ENCODE data around the gene LPIN1. TPM values are rescaled to one million over a fixed set of nuclear protein-coding genes. Genes with fewer than 3 reads are reported as not detected.

The LPIN1 gene
- 18.8 TPM for total RNA-seq

- Histone ChIP-seq H3K36me3 (ENCODE audit: control insufficient read depth in 3 of 3, insufficient read depth in 3 of 3, low read length in 3 of 3) (no peaks in the 10 kb centered on the region), H3K9ac (ENCODE audit: low read depth in 1 of 3, low read length in 3 of 3) (peak within 1 kb of the TSS; percentile 88 to 95 (median 92)), H3K27ac (ENCODE audit: low read depth, low read length) (peak within 1 kb of the TSS; percentile 86), H3K4me3 (ENCODE audit: low read length in 3 of 3) (peak within 1 kb of the TSS; percentile 89 to 94 (median 92)), H3K27me3 (ENCODE audit: control insufficient read depth in 3 of 3, insufficient read depth in 3 of 3, low read length in 3 of 3) (no peaks in the 10 kb centered on the region), H3K9me3 (ENCODE audit: control insufficient read depth in 3 of 3, low read length in 3 of 3) (no peaks in the 10 kb centered on the region), H3K4me1 (ENCODE audit: control insufficient read depth in 3 of 3, insufficient read depth in 3 of 3, low read length in 3 of 3) (peaks cover 62 to 76% (median 65%) of the 10 kb centered on the region in 3 donors)
Measured at GRCh38 chr2:11746376-11746806, at the start of gene LPIN1. TSS of gene LPIN1 (plus strand) at chr2:11746632. CDS start at chr2:11765542, 18,910 bp downstream.

GRCh38 chr2:11696736-11697102 is 49.7 kb upstream of the LPIN1 start:
- no peaks in the 10 kb centered on the region for H3K36me3 ChIP-seq (ENCODE audit: control insufficient read depth in 3 of 3, insufficient read depth in 3 of 3, low read length in 3 of 3)
- H3K9ac ChIP-seq (ENCODE audit: low read depth in 1 of 3, low read length in 3 of 3): peak overlapping the region in 2 of 3 donors; percentile 57 to 79
- H3K4me1 ChIP-seq (ENCODE audit: control insufficient read depth in 3 of 3, insufficient read depth in 3 of 3, low read length in 3 of 3): peaks cover 32 to 54% (median 48%) of the 10 kb centered on the region in 3 donors
- H3K27ac ChIP-seq (ENCODE audit: low read depth, low read length): peak overlapping the region; percentile 89
- H3K27me3 ChIP-seq (ENCODE audit: control insufficient read depth in 3 of 3, insufficient read depth in 3 of 3, low read length in 3 of 3): no peaks in the 10 kb centered on the region
- peak overlapping the region in 1 of 3 donors; percentile 52 for H3K4me3 ChIP-seq (ENCODE audit: low read length in 3 of 3)
- no peaks in the 10 kb centered on the region for H3K9me3 ChIP-seq (ENCODE audit: control insufficient read depth in 3 of 3, low read length in 3 of 3)

GRCh38 chr2:11697103-11697871 is 49.1 kb upstream of the LPIN1 start:
- Histone ChIP-seq H3K27me3 (ENCODE audit: control insufficient read depth in 3 of 3, insufficient read depth in 3 of 3, low read length in 3 of 3) (no peaks in the 10 kb centered on the region), H3K4me3 (ENCODE audit: low read length in 3 of 3) (peak overlapping the region; percentile 28 to 68 (median 61)), H3K36me3 (ENCODE audit: control insufficient read depth in 3 of 3, insufficient read depth in 3 of 3, low read length in 3 of 3) (no peaks in the 10 kb centered on the region), H3K4me1 (ENCODE audit: control insufficient read depth in 3 of 3, insufficient read depth in 3 of 3, low read length in 3 of 3) (peaks cover 32 to 54% (median 48%) of the 10 kb centered on the region in 3 donors), H3K9me3 (ENCODE audit: control insufficient read depth in 3 of 3, low read length in 3 of 3) (no peaks in the 10 kb centered on the region), H3K27ac (ENCODE audit: low read depth, low read length) (peak overlapping the region; percentile 89), H3K9ac (ENCODE audit: low read depth in 1 of 3, low read length in 3 of 3) (peak overlapping the region; percentile 57 to 79 (median 67))

- Histone ChIP-seq H3K27ac (ENCODE audit: low read depth, low read length) (peak overlapping the region; percentile 89), H3K4me1 (ENCODE audit: control insufficient read depth in 3 of 3, insufficient read depth in 3 of 3, low read length in 3 of 3) (peaks cover 29 to 51% (median 45%) of the 10 kb centered on the region in 3 donors), H3K9me3 (ENCODE audit: control insufficient read depth in 3 of 3, low read length in 3 of 3) (no peaks in the 10 kb centered on the region), H3K9ac (ENCODE audit: low read depth in 1 of 3, low read length in 3 of 3) (peak overlapping the region; percentile 57 to 79 (median 67)), H3K36me3 (ENCODE audit: control insufficient read depth in 3 of 3, insufficient read depth in 3 of 3, low read length in 3 of 3) (no peaks in the 10 kb centered on the region), H3K27me3 (ENCODE audit: control insufficient read depth in 3 of 3, insufficient read depth in 3 of 3, low read length in 3 of 3) (no peaks in the 10 kb centered on the region), H3K4me3 (ENCODE audit: low read length in 3 of 3) (peak overlapping the region; percentile 49 to 68 (median 61))
Measured at GRCh38 chr2:11698009-11698922, 48.2 kb upstream of the LPIN1 start.

- Histone ChIP-seq H3K4me3 (ENCODE audit: low read length in 3 of 3) (no peak overlapping the region), H3K27me3 (ENCODE audit: control insufficient read depth in 3 of 3, insufficient read depth in 3 of 3, low read length in 3 of 3) (no peaks in the 10 kb centered on the region), H3K9ac (ENCODE audit: low read depth in 1 of 3, low read length in 3 of 3) (peak overlapping the region in 1 of 3 donors; percentile 54), H3K27ac (ENCODE audit: low read depth, low read length) (no peak overlapping the region), H3K36me3 (ENCODE audit: control insufficient read depth in 3 of 3, insufficient read depth in 3 of 3, low read length in 3 of 3) (no peaks in the 10 kb centered on the region), H3K4me1 (ENCODE audit: control insufficient read depth in 3 of 3, insufficient read depth in 3 of 3, low read length in 3 of 3) (peaks cover 28 to 48% (median 43%) of the 10 kb centered on the region in 3 donors), H3K9me3 (ENCODE audit: control insufficient read depth in 3 of 3, low read length in 3 of 3) (no peaks in the 10 kb centered on the region)
Measured at GRCh38 chr2:11699686-11700670, 46.5 kb upstream of the LPIN1 start.

GRCh38 chr2:11701206-11701605 is 45.2 kb upstream of the LPIN1 start:
- peak overlapping the region in 1 of 3 donors; percentile 54 for H3K9ac ChIP-seq (ENCODE audit: low read depth in 1 of 3, low read length in 3 of 3)
- no peaks in the 10 kb centered on the region for H3K9me3 ChIP-seq (ENCODE audit: control insufficient read depth in 3 of 3, low read length in 3 of 3)
- no peak overlapping the region for H3K27ac ChIP-seq (ENCODE audit: low read depth, low read length)
- no peak overlapping the region for H3K4me3 ChIP-seq (ENCODE audit: low read length in 3 of 3)
- H3K36me3 ChIP-seq (ENCODE audit: control insufficient read depth in 3 of 3, insufficient read depth in 3 of 3, low read length in 3 of 3): no peaks in the 10 kb centered on the region
- H3K27me3 ChIP-seq (ENCODE audit: control insufficient read depth in 3 of 3, insufficient read depth in 3 of 3, low read length in 3 of 3): no peaks in the 10 kb centered on the region
- H3K4me1 ChIP-seq (ENCODE audit: control insufficient read depth in 3 of 3, insufficient read depth in 3 of 3, low read length in 3 of 3): peaks cover 28 to 46% (median 41%) of the 10 kb centered on the region in 3 donors

- Histone ChIP-seq H3K4me1 (ENCODE audit: control insufficient read depth in 3 of 3, insufficient read depth in 3 of 3, low read length in 3 of 3) (peaks cover 22 to 40% (median 35%) of the 10 kb centered on the region in 3 donors), H3K4me3 (ENCODE audit: low read length in 3 of 3) (no peak overlapping the region), H3K36me3 (ENCODE audit: control insufficient read depth in 3 of 3, insufficient read depth in 3 of 3, low read length in 3 of 3) (no peaks in the 10 kb centered on the region), H3K27ac (ENCODE audit: low read depth, low read length) (no peak overlapping the region), H3K9ac (ENCODE audit: low read depth in 1 of 3, low read length in 3 of 3) (no peak overlapping the region), H3K27me3 (ENCODE audit: control insufficient read depth in 3 of 3, insufficient read depth in 3 of 3, low read length in 3 of 3) (no peaks in the 10 kb centered on the region), H3K9me3 (ENCODE audit: control insufficient read depth in 3 of 3, low read length in 3 of 3) (no peaks in the 10 kb centered on the region)
Measured at GRCh38 chr2:11701751-11702301, 44.6 kb upstream of the LPIN1 start.

- Histone ChIP-seq H3K4me3 (ENCODE audit: low read length in 3 of 3) (no peak overlapping the region), H3K27ac (ENCODE audit: low read depth, low read length) (no peak overlapping the region), H3K9me3 (ENCODE audit: control insufficient read depth in 3 of 3, low read length in 3 of 3) (no peaks in the 10 kb centered on the region), H3K27me3 (ENCODE audit: control insufficient read depth in 3 of 3, insufficient read depth in 3 of 3, low read length in 3 of 3) (no peaks in the 10 kb centered on the region), H3K9ac (ENCODE audit: low read depth in 1 of 3, low read length in 3 of 3) (peak overlapping the region in 1 of 3 donors; percentile 7), H3K4me1 (ENCODE audit: control insufficient read depth in 3 of 3, insufficient read depth in 3 of 3, low read length in 3 of 3) (peaks cover 11 to 29% (median 24%) of the 10 kb centered on the region in 3 donors), H3K36me3 (ENCODE audit: control insufficient read depth in 3 of 3, insufficient read depth in 3 of 3, low read length in 3 of 3) (no peaks in the 10 kb centered on the region)
Measured at GRCh38 chr2:11702946-11703345, 43.5 kb upstream of the LPIN1 start.

- no peaks in the 10 kb centered on the region for H3K36me3 ChIP-seq (ENCODE audit: control insufficient read depth in 3 of 3, insufficient read depth in 3 of 3, low read length in 3 of 3)
- H3K27ac ChIP-seq (ENCODE audit: low read depth, low read length): no peak overlapping the region
- no peak overlapping the region for H3K9ac ChIP-seq (ENCODE audit: low read depth in 1 of 3, low read length in 3 of 3)
- peaks cover 4 to 21% (median 16%) of the 10 kb centered on the region in 3 donors for H3K4me1 ChIP-seq (ENCODE audit: control insufficient read depth in 3 of 3, insufficient read depth in 3 of 3, low read length in 3 of 3)
- no peaks in the 10 kb centered on the region for H3K9me3 ChIP-seq (ENCODE audit: control insufficient read depth in 3 of 3, low read length in 3 of 3)
- H3K4me3 ChIP-seq (ENCODE audit: low read length in 3 of 3): no peak overlapping the region
- no peaks in the 10 kb centered on the region for H3K27me3 ChIP-seq (ENCODE audit: control insufficient read depth in 3 of 3, insufficient read depth in 3 of 3, low read length in 3 of 3)
Measured at GRCh38 chr2:11703700-11704099, 42.7 kb upstream of the LPIN1 start.
